SU-DHL-6 (cell line): ENCODE measurements around the gene SOCS6.

Experiments
- H2AFZ ChIP-seq: fragments of 200-600 bp; sonication (generic); 2 replicates; pipeline ENCODE4 v1.6.1; 2014; ENCODE audit warnings: low read depth, mild to moderate bottlenecking, moderate library complexity, mixed read lengths, antibody characterized with exemption, low read length; ENCODE audit not compliant: severe bottlenecking
- H3F3A ChIP-seq: fragments of 200-600 bp; shearing (Covaris generic); 2 replicates; pipeline ENCODE4 v1.6.0; 2016; ENCODE audit warnings: antibody characterized with exemption, mild to moderate bottlenecking; ENCODE audit not compliant: insufficient read depth
- H3K27ac ChIP-seq: fragments of 200-600 bp; sonication (generic); 2 replicates; pipeline ENCODE4 v1.5.1; 2016; ENCODE audit warnings: low read depth, mild to moderate bottlenecking, low read length, moderate library complexity, mixed read lengths
- H3K27me3 ChIP-seq: fragments of 200-600 bp; sonication (generic), shearing (Covaris generic); 2 replicates; pipeline ENCODE4 v1.6.0; 2014; ENCODE audit warnings: mild to moderate bottlenecking, low read length
- H3K36me3 ChIP-seq: fragments of 200-600 bp; sonication (generic); 2 replicates; pipeline ENCODE4 v1.6.1; 2014; ENCODE audit warnings: mild to moderate bottlenecking, low read length, mixed read lengths
- H3K4me2 ChIP-seq: fragments of 300-600, 200-600 bp; shearing (Covaris generic), sonication (generic); 2 replicates; pipeline ENCODE4 v1.6.0; 2014; ENCODE audit warnings: low read length, low read depth, mild to moderate bottlenecking; ENCODE audit not compliant: poor library complexity, severe bottlenecking
- H3K4me3 ChIP-seq: fragments of 200-600 bp; sonication (generic); 2 replicates; pipeline ENCODE4 v1.5.1; 2014; ENCODE audit warnings: antibody characterized with exemption, low read length, mild to moderate bottlenecking, mixed read lengths; ENCODE audit not compliant: insufficient read depth, poor library complexity, severe bottlenecking
- H3K79me2 ChIP-seq: fragments of 200-600 bp; sonication (generic); 2 replicates; pipeline ENCODE4 v1.6.1; 2014; ENCODE audit warnings: mild to moderate bottlenecking, low read length, moderate library complexity; ENCODE audit not compliant: insufficient read depth
- H3K9ac ChIP-seq: fragments of 200-600 bp; sonication (generic); 2 replicates; pipeline ENCODE4 v1.7.0; 2014; ENCODE audit warnings: mild to moderate bottlenecking, low read length
- H3K9me2 ChIP-seq: fragments of 200-600 bp; sonication (generic); replicated peaks from 2 replicates; pipeline ENCODE4 v1.6.1; 2014; ENCODE audit warnings: low read length; ENCODE audit not compliant: insufficient read depth
- H3K9me3 ChIP-seq: fragments of 200-600 bp; sonication (generic); 2 replicates; pipeline ENCODE4 v1.6.1; 2014; ENCODE audit warnings: low read length, mixed read lengths; ENCODE audit not compliant: insufficient read depth
- H4K20me1 ChIP-seq: fragments of 200-600 bp; sonication (generic); 2 replicates; pipeline ENCODE4 v1.6.1; 2014; ENCODE audit warnings: low read depth, mild to moderate bottlenecking, antibody characterized with exemption, low read length, moderate library complexity, mixed read lengths
- EZH2phosphoT487 ChIP-seq: fragments of 200-600 bp; sonication (generic), shearing (Covaris generic); conservative IDR thresholded peaks from 2 replicates; pipeline ENCODE4 v1.6.1; 2018; ENCODE audit warnings: mild to moderate bottlenecking, antibody characterized with exemption, low read length, moderate library complexity, mixed read lengths
- TF ChIP-seq, protein P1 (sequence below): fragments of 200-600 bp; sonication (generic); IDR thresholded peaks from one replicate; pipeline ENCODE4 v1.5.1; 2017; ENCODE audit warnings: antibody characterized with exemption, mild to moderate bottlenecking, low read length, moderate library complexity; ENCODE audit not compliant: insufficient read depth, poor library complexity, severe bottlenecking

SOCS6 gene

DNA sequence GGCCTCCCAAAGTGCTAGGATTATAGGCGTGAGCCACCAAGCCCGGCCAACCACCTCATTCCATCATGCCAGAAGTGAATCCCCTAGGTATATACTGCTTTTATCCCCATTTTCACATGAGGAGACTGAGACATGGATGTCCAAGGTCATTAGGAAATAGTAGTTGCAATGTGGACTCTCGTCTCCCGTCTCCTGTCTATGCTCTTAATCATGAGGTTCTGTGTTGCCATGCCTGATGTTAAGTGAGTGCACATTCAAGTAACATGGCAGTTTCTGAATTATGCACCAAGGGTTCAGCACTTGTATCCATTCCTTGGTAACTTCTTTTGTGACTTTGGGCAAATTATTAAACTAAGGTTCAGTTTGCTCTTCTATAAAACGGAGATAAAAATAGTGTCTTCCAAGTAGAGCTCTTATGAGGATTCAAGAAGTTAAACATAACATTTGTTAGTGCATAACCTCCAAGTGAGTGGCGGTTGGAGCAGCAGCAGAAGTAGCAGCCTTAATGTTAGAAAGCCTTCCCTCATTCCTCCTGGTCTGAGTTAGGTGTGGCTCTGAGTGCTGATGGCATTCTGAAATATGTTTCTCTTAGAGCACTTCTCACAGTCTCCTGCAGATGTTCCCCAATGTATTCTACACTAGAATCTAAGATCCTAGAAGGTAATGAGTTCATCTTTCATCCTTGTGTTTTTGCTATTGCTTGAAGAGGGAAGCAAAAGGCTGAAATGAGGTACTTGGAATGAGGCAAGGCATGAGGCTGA is 21.9 kb downstream of the SOCS6 start:
- Histone ChIP-seq H2AFZ (no peak overlapping the region), H3K9ac (no peak overlapping the region), H3K27ac (no peak overlapping the region), H4K20me1 (no peaks in the 10 kb centered on the region), H3K9me3 (no peaks in the 10 kb centered on the region), H3K4me2 (no peak overlapping the region), H3K4me3 (no peak overlapping the region), H3F3A (no peaks in the 10 kb centered on the region), H3K9me2 (no peaks in the 10 kb centered on the region), H3K27me3 (no peaks in the 10 kb centered on the region), H3K79me2 (no peaks in the 10 kb centered on the region), H3K36me3 (no peaks in the 10 kb centered on the region)
- TF ChIP-seq, protein P1, sequence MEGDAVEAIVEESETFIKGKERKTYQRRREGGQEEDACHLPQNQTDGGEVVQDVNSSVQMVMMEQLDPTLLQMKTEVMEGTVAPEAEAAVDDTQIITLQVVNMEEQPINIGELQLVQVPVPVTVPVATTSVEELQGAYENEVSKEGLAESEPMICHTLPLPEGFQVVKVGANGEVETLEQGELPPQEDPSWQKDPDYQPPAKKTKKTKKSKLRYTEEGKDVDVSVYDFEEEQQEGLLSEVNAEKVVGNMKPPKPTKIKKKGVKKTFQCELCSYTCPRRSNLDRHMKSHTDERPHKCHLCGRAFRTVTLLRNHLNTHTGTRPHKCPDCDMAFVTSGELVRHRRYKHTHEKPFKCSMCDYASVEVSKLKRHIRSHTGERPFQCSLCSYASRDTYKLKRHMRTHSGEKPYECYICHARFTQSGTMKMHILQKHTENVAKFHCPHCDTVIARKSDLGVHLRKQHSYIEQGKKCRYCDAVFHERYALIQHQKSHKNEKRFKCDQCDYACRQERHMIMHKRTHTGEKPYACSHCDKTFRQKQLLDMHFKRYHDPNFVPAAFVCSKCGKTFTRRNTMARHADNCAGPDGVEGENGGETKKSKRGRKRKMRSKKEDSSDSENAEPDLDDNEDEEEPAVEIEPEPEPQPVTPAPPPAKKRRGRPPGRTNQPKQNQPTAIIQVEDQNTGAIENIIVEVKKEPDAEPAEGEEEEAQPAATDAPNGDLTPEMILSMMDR: no peak
- TF ChIP-seq EZH2phosphoT487: no peak

- Histone ChIP-seq H3K4me3 (no peak overlapping the region), H3K36me3 (no peaks in the 10 kb centered on the region), H3K27ac (no peak overlapping the region), H3K27me3 (no peaks in the 10 kb centered on the region), H3K9me3 (no peaks in the 10 kb centered on the region), H4K20me1 (no peaks in the 10 kb centered on the region), H2AFZ (no peak overlapping the region), H3F3A (no peaks in the 10 kb centered on the region), H3K9ac (no peak overlapping the region), H3K9me2 (no peaks in the 10 kb centered on the region), H3K79me2 (no peaks in the 10 kb centered on the region), H3K4me2 (no peak overlapping the region)
- TF ChIP-seq, protein P1: no peak
- no peak for TF ChIP-seq EZH2phosphoT487
Measured at GRCh38 chr18:70311726-70312125, 22.9 kb downstream of the SOCS6 start.

- H3K27ac ChIP-seq: no peak overlapping the region
Measured at GRCh38 chr18:70313640-70314039, 24.8 kb downstream of the SOCS6 start.

More at GRCh38 chr18:70313640-70314039, 24.8 kb downstream of the SOCS6 start:
- no peaks in the 10 kb centered on the region for H3K27me3 ChIP-seq
- H2AFZ ChIP-seq: no peak overlapping the region
- H3K9me2 ChIP-seq: no peaks in the 10 kb centered on the region
- H3K4me3 ChIP-seq: no peak overlapping the region
- H4K20me1 ChIP-seq: no peaks in the 10 kb centered on the region
- H3K9ac ChIP-seq: no peak overlapping the region
- TF ChIP-seq, protein P1: no peak
- TF ChIP-seq EZH2phosphoT487: no peak
- H3K9me3 ChIP-seq: no peaks in the 10 kb centered on the region
- no peaks in the 10 kb centered on the region for H3K36me3 ChIP-seq
- no peaks in the 10 kb centered on the region for H3K79me2 ChIP-seq
- no peaks in the 10 kb centered on the region for H3F3A ChIP-seq
- no peak overlapping the region for H3K4me2 ChIP-seq
